ENCODE measurements around the gene PRICKLE4.

The PRICKLE4 gene

GRCh38 chr6:41780551-41781365, at the start of gene PRICKLE4:
TSS of gene PRICKLE4 (plus strand) at chr6:41780782. CDS start at chr6:41783474, 2,692 bp downstream.
- TF ChIP-seq CTCF (IDR thresholded peaks at IDR 0.05; ENCODE audit: control insufficient read depth, insufficient read depth, low read depth, low read length, missing control alignments): no peak
- DNase-seq (ENCODE audit: low read depth): no peak
- peak within 1 kb of the TSS; percentile 49 for H3K4me3 ChIP-seq (ENCODE audit: control insufficient read depth, low read depth, low read length)

GRCh38 chr6:41731561-41732086, 49.0 kb upstream of the PRICKLE4 start:
- DNase-seq (ENCODE audit: low read depth): no peak
- H3K4me3 ChIP-seq (ENCODE audit: control insufficient read depth, low read depth, low read length): no peak overlapping the region
- TF ChIP-seq CTCF (IDR thresholded peaks at IDR 0.05; ENCODE audit: control insufficient read depth, insufficient read depth, low read depth, low read length, missing control alignments): no peak

- no peak overlapping the region for H3K4me3 ChIP-seq (ENCODE audit: control insufficient read depth, low read depth, low read length)
- no peak for TF ChIP-seq CTCF (IDR thresholded peaks at IDR 0.05; ENCODE audit: control insufficient read depth, insufficient read depth, low read depth, low read length, missing control alignments)
- no peak for DNase-seq (ENCODE audit: low read depth)
Observed at GRCh38 chr6:41732149-41732548, 48.4 kb upstream of the PRICKLE4 start.

- no peak for DNase-seq (ENCODE audit: low read depth)
- no peak for TF ChIP-seq CTCF (IDR thresholded peaks at IDR 0.05; ENCODE audit: control insufficient read depth, insufficient read depth, low read depth, low read length, missing control alignments)
- peak overlapping the region; percentile 78 for H3K4me3 ChIP-seq (ENCODE audit: control insufficient read depth, low read depth, low read length)
Observed at GRCh38 chr6:41732591-41733359, 47.8 kb upstream of the PRICKLE4 start.

- no peak for DNase-seq (ENCODE audit: low read depth)
- peak overlapping the region; percentile 78 for H3K4me3 ChIP-seq (ENCODE audit: control insufficient read depth, low read depth, low read length)
- TF ChIP-seq CTCF (IDR thresholded peaks at IDR 0.05; ENCODE audit: control insufficient read depth, insufficient read depth, low read depth, low read length, missing control alignments): no peak
Observed at GRCh38 chr6:41733360-41733706, 47.2 kb upstream of the PRICKLE4 start.

GRCh38 chr6:41733707-41734665, 46.6 kb upstream of the PRICKLE4 start:
- DNase-seq (ENCODE audit: low read depth): no peak

More at GRCh38 chr6:41733707-41734665, 46.6 kb upstream of the PRICKLE4 start:
- TF ChIP-seq CTCF (IDR thresholded peaks at IDR 0.05; ENCODE audit: control insufficient read depth, insufficient read depth, low read depth, low read length, missing control alignments): no peak
- H3K4me3 ChIP-seq (ENCODE audit: control insufficient read depth, low read depth, low read length): peak overlapping the region; percentile 78
